Panc1 (cell line): ENCODE measurements around the gene HLA-B. TPM values are rescaled to one million over a fixed set of nuclear protein-coding genes. Genes with fewer than 3 reads are reported as not detected.

Experiments
- ATAC-seq: fragments of 200-7000 bp; cut with Tn5 transposase; 2 replicates; pipeline ENCODE4 v1.9.1; 2020; ENCODE audit warnings: mild to moderate bottlenecking, moderate library complexity
- BruUV-seq: library from RNA; stranded (reverse); fragments of 400-500 nt; replicated peaks from 2 replicates; lab custom pipeline; 2021; lab: Mats Ljungman, UMichigan
- CTCF ChIA-PET: fragments of 300-600 bp; sonication (Branson Sonifier 250); formaldehyde crosslinking; loops from one replicate; lab custom pipeline; 2022; ENCODE audit warnings: antibody characterized with exemption; lab: Charles Lee
- POLR2A ChIA-PET: fragments of 300-600 bp; sonication (Branson Sonifier 250); formaldehyde crosslinking; loops from one replicate; lab custom pipeline; 2022; ENCODE audit warnings: antibody characterized with exemption; lab: Charles Lee
- DNase-seq: peaks from one replicate; pipeline ENCODE4 v3.0.0-alpha.2; 2010; ENCODE audit warnings: low read depth, low spot score
- H3K27ac ChIP-seq: 2 replicates; pipeline ENCODE4 v1.5.1; 2011; ENCODE audit warnings: mild to moderate bottlenecking, low read length, inconsistent platforms
- H3K27me3 ChIP-seq: fragments of 200-500 bp; sonication (Bioruptor generic); 2 replicates; pipeline ENCODE4 v1.6.0; 2014; ENCODE audit warnings: low read length, inconsistent platforms; ENCODE audit not compliant: control insufficient read depth, insufficient read depth
- H3K36me3 ChIP-seq: fragments of 200-500 bp; sonication (Bioruptor generic); 2 replicates; pipeline ENCODE4 v1.5.1; 2014; ENCODE audit warnings: inconsistent platforms, mild to moderate bottlenecking, low read length, moderate library complexity; ENCODE audit not compliant: control insufficient read depth, insufficient read depth
- H3K4me1 ChIP-seq: 2 replicates; pipeline ENCODE4 v1.5.1; 2011; ENCODE audit warnings: inconsistent platforms, mild to moderate bottlenecking, low read length, moderate library complexity; ENCODE audit not compliant: control insufficient read depth, insufficient read depth
- H3K4me3 ChIP-seq, 2 experiments: 2 replicates each; pipeline ENCODE4 v1.5.1; 2011 to 2012; ENCODE audit warnings: low read depth in 2 of 2, low read length in 2 of 2, mild to moderate bottlenecking in 2 of 2, inconsistent platforms in 1 of 2, moderate library complexity in 1 of 2
- H3K9me3 ChIP-seq: fragments of 200-500 bp; sonication (Bioruptor generic); 2 replicates; pipeline ENCODE4 v1.5.1; 2014; ENCODE audit warnings: low read depth, mild to moderate bottlenecking, inconsistent platforms, low read length, moderate library complexity; ENCODE audit not compliant: control insufficient read depth, insufficient read depth
- CTCF ChIP-seq: fragments of 450-650 bp; IDR thresholded peaks from 2 replicates; pipeline ENCODE4 v1.5.1; 2017; ENCODE audit warnings: mild to moderate bottlenecking
- POLR2AphosphoS5 ChIP-seq: IDR thresholded peaks from 2 replicates; pipeline ENCODE4 v1.6.1; 2012; ENCODE audit warnings: mild to moderate bottlenecking, low read depth, low read length, moderate library complexity
- REST ChIP-seq, 2 experiments: IDR thresholded peaks; 2 replicates each; pipeline ENCODE4 v1.6.1; 2011 to 2012; ENCODE audit warnings: low read depth in 2 of 2, control low read depth in 1 of 2, low read length in 1 of 2, mild to moderate bottlenecking in 1 of 2, moderate library complexity in 1 of 2; ENCODE audit not compliant: insufficient read depth in 1 of 2
- SIN3A ChIP-seq: IDR thresholded peaks from 2 replicates; pipeline ENCODE4 v1.6.1; 2012; ENCODE audit warnings: low read depth, mild to moderate bottlenecking, low read length, moderate library complexity, borderline replicate concordance; ENCODE audit not compliant: insufficient read depth
- TCF7L2 ChIP-seq: IDR thresholded peaks from 2 replicates; pipeline ENCODE4 v1.6.1; 2011; ENCODE audit warnings: mild to moderate bottlenecking, low read depth, low read length, inconsistent platforms
- in situ Hi-C: cut with HindIII; loops from 2 replicates; pipeline ENCODE4 v1.10.0; 2016; ENCODE audit warnings: low sequenced_read_pairs, low pct_unique_long_range_greater_than_20kb
- intact Hi-C: fragments of 100-400 bp; cut with micrococcal nuclease; formaldehyde crosslinking; loops from one replicate; pipeline ENCODE4 v1.10.0; 2022; ENCODE audit not compliant: unreplicated experiment
- total RNA-seq: library from RNA; stranded (reverse); gene quantifications from one replicate; pipeline ENCODE4 v1.2.1, GENCODE V29; 2021; ENCODE audit not compliant: unreplicated experiment

Gene HLA-B
- total RNA-seq, 1 experiment from 2014 or later: 191 TPM

GRCh38 chr6:31354158-31354863 lies 2.7 kb downstream of the HLA-B start:
- in situ Hi-C loops: no loop called here
- BruUV-seq: TSS peak; percentile 91
- Histone ChIP-seq H3K9me3 (no peaks in the 10 kb centered on the region), H3K4me3 (no peak overlapping the region), H3K27ac (no peak overlapping the region), H3K36me3 (no peaks in the 10 kb centered on the region), H3K4me1 (0 out of 2 replicates have a peak, but pooled peaks cover 4% of the 10 kb centered on the region), H3K27me3 (peaks cover 6% of the 10 kb centered on the region)
- POLR2A ChIA-PET: interaction anchor here (0.6 kb wide), 1 partner anchor 108 kb away, joined by 3 read pairs; no protein-coding TSS in a partner anchor
- DNase-seq (no peak), ATAC-seq (no peak)
- TF ChIP-seq SIN3A (no peak), CTCF (no peak), POLR2AphosphoS5 (no peak), TCF7L2 (no peak), REST (IDR thresholded peaks at IDR 0.05; ENCODE audit: insufficient read depth in 1 of 2, low read depth in 2 of 2, low read length in 1 of 2) (no peak)
- CTCF ChIA-PET: no interaction called here
- intact Hi-C loops: no loop called here

- no TSS peak for BruUV-seq
- Histone ChIP-seq H3K4me3 (no peak overlapping the region), H3K9me3 (no peaks in the 10 kb centered on the region), H3K27me3 (peaks cover under 1% of the 10 kb centered on the region), H3K4me1 (0 out of 2 replicates have a peak, but pooled peaks cover 4% of the 10 kb centered on the region), H3K27ac (no peak overlapping the region), H3K36me3 (no peaks in the 10 kb centered on the region)
- intact Hi-C loops (loop anchor here (2.0 kb wide), 1 partner anchor 85 kb away; no protein-coding TSS in a partner anchor), in situ Hi-C loops (no loop called here)
- ChIA-PET CTCF (no interaction called here), POLR2A (no interaction called here)
- no peak for TF ChIP-seq CTCF
- TF ChIP-seq SIN3A: no peak
- no peak for TF ChIP-seq TCF7L2
- no peak for TF ChIP-seq POLR2AphosphoS5
- TF ChIP-seq REST (IDR thresholded peaks at IDR 0.05; ENCODE audit: insufficient read depth in 1 of 2, low read depth in 2 of 2, low read length in 1 of 2): no peak
- ATAC-seq: no peak
- no peak for DNase-seq
These were observed 3.5 kb downstream of the HLA-B start for GRCh38 chr6:31353384-31353945.
